ENCODE results near the gene FRMPD4.
"Not testable (repeated sequence)": the region's sequence is repeated elsewhere in the genome, so short reads cannot be mapped to it uniquely, and the experiment has no call there.

The FRMPD4 gene

GRCh38 chrX:12138361-12139313 is at the start of gene FRMPD4:
Gene FRMPD4 (plus strand): TSS chrX:12138473. CDS start chrX:12138972, 499 bp downstream.
- DNase-seq, result no peak

GRCh38 chrX:12089740-12090139 is 48.5 kb upstream of the FRMPD4 start:
- DNase-seq, result no peak

- DNase-seq, result no peak
These were observed 25.0 kb upstream of the FRMPD4 start for GRCh38 chrX:12113321-12113720.

GRCh38 chrX:12115377-12115776 is 22.9 kb upstream of the FRMPD4 start:
- no peak for DNase-seq

- DNase-seq, result no peak
These were observed 20.1 kb upstream of the FRMPD4 start for GRCh38 chrX:12118134-12118533.

- DNase-seq, result no peak
These were observed 10.3 kb upstream of the FRMPD4 start for GRCh38 chrX:12128017-12128416.

- no peak for DNase-seq
These were observed 317 bp upstream of the FRMPD4 start for GRCh38 chrX:12137951-12138360.

GRCh38 chrX:12139934-12140611 is 1.8 kb downstream of the FRMPD4 start:
- no peak for DNase-seq

GRCh38 chrX:12141511-12141910 is 3.2 kb downstream of the FRMPD4 start:
- DNase-seq, result no peak

GRCh38 chrX:12142661-12143060 is 4.4 kb downstream of the FRMPD4 start:
- DNase-seq, result no peak

- no peak for DNase-seq
These were observed 7.1 kb downstream of the FRMPD4 start for GRCh38 chrX:12145402-12145801.

GRCh38 chrX:12149670-12150407 is 11.6 kb downstream of the FRMPD4 start:
- DNase-seq, result no peak

GRCh38 chrX:12153317-12153716 is 15.0 kb downstream of the FRMPD4 start:
- no peak for DNase-seq

- no peak for DNase-seq
These were observed 15.5 kb downstream of the FRMPD4 start for GRCh38 chrX:12153741-12154140.

GRCh38 chrX:12159799-12160198 is 21.5 kb downstream of the FRMPD4 start:
- no peak for DNase-seq

- DNase-seq, result no peak
These were observed 24.1 kb downstream of the FRMPD4 start for GRCh38 chrX:12162420-12162819.

GRCh38 chrX:12164180-12164579 is 25.9 kb downstream of the FRMPD4 start:
- not testable (repeated sequence) for DNase-seq

- DNase-seq, result no peak
These were observed 32.5 kb downstream of the FRMPD4 start for GRCh38 chrX:12170755-12171154.

GRCh38 chrX:12174358-12174757 is 36.1 kb downstream of the FRMPD4 start:
- DNase-seq, result no peak

- DNase-seq, result no peak
These were observed 58.8 kb downstream of the FRMPD4 start for GRCh38 chrX:12197030-12197429.

- DNase-seq, result no peak
These were observed 68.1 kb downstream of the FRMPD4 start for GRCh38 chrX:12206413-12206812.

- DNase-seq, result no peak
These were observed 72.0 kb downstream of the FRMPD4 start for GRCh38 chrX:12210196-12210815.

- no peak for DNase-seq
These were observed 72.7 kb downstream of the FRMPD4 start for GRCh38 chrX:12210971-12211370.
